WTC11 (cell line): ENCODE results near the gene SH3BP2. TPM values are rescaled to one million over a fixed set of nuclear protein-coding genes. Genes with fewer than 3 reads are reported as not detected.

Source experiments
- ATAC-seq: fragments of 200-7000 bp; cut with Tn5 transposase; 2 replicates; pipeline ENCODE4 v1.10.0; 2021; ENCODE audit warnings: mild to moderate bottlenecking, moderate library complexity
- CTCF ChIA-PET: fragments of 300-600 bp; sonication (Branson Sonifier 250); formaldehyde crosslinking; loops from one replicate; lab custom pipeline; 2021; ENCODE audit warnings: antibody characterized with exemption; lab: Charles Lee
- POLR2A ChIA-PET: fragments of 350-600 bp; sonication (Branson Sonifier 250); formaldehyde crosslinking; loops from one replicate; lab custom pipeline; 2021; ENCODE audit warnings: antibody characterized with exemption; lab: Charles Lee
- DNase-seq: peaks from one replicate; pipeline ENCODE4 v3.0.0; 2021; ENCODE audit warnings: low spot score
- H3K27ac Mint-ChIP-seq: 2 replicates; pipeline ENCODE4 v1.8.0; 2021; ENCODE audit warnings: mixed read lengths
- H3K27me3 Mint-ChIP-seq: 2 replicates; pipeline ENCODE4 v1.8.0; 2021; ENCODE audit warnings: low read depth, mild to moderate bottlenecking, moderate library complexity, mixed read lengths
- H3K36me3 Mint-ChIP-seq: 2 replicates; pipeline ENCODE4 v1.8.0; 2021; ENCODE audit warnings: mixed read lengths
- H3K4me1 Mint-ChIP-seq: 2 replicates; pipeline ENCODE4 v1.8.0; 2022; ENCODE audit warnings: mixed read lengths
- H3K4me3 Mint-ChIP-seq: 2 replicates; pipeline ENCODE4 v1.8.0; 2021; ENCODE audit warnings: mild to moderate bottlenecking, moderate library complexity, mixed read lengths
- H3K9me3 Mint-ChIP-seq: 2 replicates; pipeline ENCODE4 v1.8.0; 2021; ENCODE audit warnings: mixed read lengths
- CBFB ChIP-seq: sonication (generic); formaldehyde crosslinking; IDR thresholded peaks from 2 replicates; pipeline ENCODE4 v1.8.1; 2022; ENCODE audit warnings: mild to moderate bottlenecking, low read depth, missing genetic modification reagents
- CDX4 ChIP-seq: fragments of 250-450 bp; sonication (Bioruptor Pico); IDR thresholded peaks from 2 replicates; pipeline ENCODE4 v1.9.0; 2021; ENCODE audit warnings: moderate library complexity, mild to moderate bottlenecking, inconsistent platforms, borderline replicate concordance
- CTCF ChIP-seq: fragments of 200-600 bp; IDR thresholded peaks from 2 replicates; pipeline ENCODE4 v1.8.0; 2022; ENCODE audit warnings: antibody characterized with exemption
- FOXP1 ChIP-seq: sonication (generic); formaldehyde crosslinking; IDR thresholded peaks from 2 replicates; pipeline ENCODE4 v1.8.0; 2022; ENCODE audit warnings: missing genetic modification reagents, mild to moderate bottlenecking, moderate library complexity, borderline replicate concordance
- GTF2I ChIP-seq: fragments of 250-450 bp; sonication (Bioruptor Pico); conservative IDR thresholded peaks from 2 replicates; pipeline ENCODE4 v1.4.0; 2021; ENCODE audit warnings: mild to moderate bottlenecking
- HMGXB4 ChIP-seq: sonication (generic); formaldehyde crosslinking; IDR thresholded peaks from 2 replicates; pipeline ENCODE4 v1.8.1; 2023; ENCODE audit warnings: mild to moderate bottlenecking, moderate library complexity, missing genetic modification reagents
- KAT7 ChIP-seq: sonication (generic); formaldehyde crosslinking; IDR thresholded peaks from 2 replicates; pipeline ENCODE4 v1.8.1; 2023; ENCODE audit warnings: missing genetic modification reagents, mild to moderate bottlenecking, borderline replicate concordance
- MAX ChIP-seq: sonication (generic); formaldehyde crosslinking; IDR thresholded peaks from 2 replicates; pipeline ENCODE4 v1.8.0; 2022; ENCODE audit warnings: mild to moderate bottlenecking, missing genetic modification reagents
- SMAD4 ChIP-seq: sonication (generic); formaldehyde crosslinking; IDR thresholded peaks from 2 replicates; pipeline ENCODE4 v1.8.0; 2022; ENCODE audit warnings: mild to moderate bottlenecking, missing genetic modification reagents
- TCF7 ChIP-seq: sonication (generic); formaldehyde crosslinking; IDR thresholded peaks from 2 replicates; pipeline ENCODE4 v1.8.0; 2022; ENCODE audit warnings: mild to moderate bottlenecking, low read depth, missing genetic modification reagents, moderate library complexity
- USF1 ChIP-seq: sonication (generic); formaldehyde crosslinking; IDR thresholded peaks from 2 replicates; pipeline ENCODE4 v1.8.0; 2022; ENCODE audit warnings: mild to moderate bottlenecking, missing genetic modification reagents
- ZNF219 ChIP-seq: sonication (generic); formaldehyde crosslinking; IDR thresholded peaks from 2 replicates; pipeline ENCODE4 v1.8.0; 2023; ENCODE audit warnings: missing genetic modification reagents, mild to moderate bottlenecking, borderline replicate concordance
- ZNF416 ChIP-seq: fragments of 250-450 bp; sonication (Bioruptor Pico); IDR thresholded peaks from 2 replicates; pipeline ENCODE4 v1.9.0; 2021; ENCODE audit warnings: mild to moderate bottlenecking, inconsistent platforms
- total RNA-seq: library from RNA; stranded (reverse); gene quantifications from 3 replicates; pipeline ENCODE4 v1.2.3, GENCODE V29; 2021

The SH3BP2 gene
- total RNA-seq, 1 experiment from 2014 or later = 49.1 TPM

GRCh38 chr4:2788101-2788500 is 4.8 kb upstream of the SH3BP2 start (continued):
- TF ChIP-seq CTCF (no peak), KAT7 (CRISPR knock-in tag) (no peak), SMAD4 (CRISPR knock-in tag) (no peak), CDX4 (CRISPR knock-in tag) (no peak)

GRCh38 chr4:2788532-2789103 is 4.3 kb upstream of the SH3BP2 start:
- POLR2A ChIA-PET = no interaction called here
- DNase-seq (no peak), ATAC-seq (no peak)
- Mint-ChIP-seq H3K9me3 (no peaks in the 10 kb centered on the region), H3K4me3 (no peak overlapping the region), H3K4me1 (peaks cover 18% of the 10 kb centered on the region), H3K27ac (no peak overlapping the region), H3K36me3 (no peaks in the 10 kb centered on the region), H3K27me3 (peaks cover 17% of the 10 kb centered on the region)
- CTCF ChIA-PET = no interaction called here
- TF ChIP-seq ZNF219 (CRISPR knock-in tag) = no peak
- no peak for TF ChIP-seq MAX
- no peak for TF ChIP-seq CBFB

GRCh38 chr4:2789351-2789750 is 3.5 kb upstream of the SH3BP2 start:
- TF ChIP-seq HMGXB4 (CRISPR knock-in tag) (no peak), GTF2I (0 out of 2 replicates have a peak, but pooled peaks have one; percentile 38), USF1 (CRISPR knock-in tag) (no peak), ZNF416 (CRISPR knock-in tag) (no peak)
- TF ChIP-seq, all 79 proteins: peak for 1
- ChIA-PET POLR2A (no interaction called here), CTCF (no interaction called here)
- H3K4me1 Mint-ChIP-seq = peaks cover 18% of the 10 kb centered on the region
- DNase-seq (no peak), ATAC-seq (no peak)
- peak overlapping the region; percentile 19; the same call in 1 of the 2 replicates for H3K27ac Mint-ChIP-seq
- H3K4me3 Mint-ChIP-seq = no peak overlapping the region
- H3K27me3 Mint-ChIP-seq = peaks cover 21% of the 10 kb centered on the region
- no peaks in the 10 kb centered on the region for H3K36me3 Mint-ChIP-seq
- H3K9me3 Mint-ChIP-seq = no peaks in the 10 kb centered on the region

GRCh38 chr4:2789793-2790582 is 2.9 kb upstream of the SH3BP2 start:
- Mint-ChIP-seq H3K36me3 (no peaks in the 10 kb centered on the region), H3K27me3 (peaks cover 21% of the 10 kb centered on the region), H3K4me3 (no peak overlapping the region), H3K4me1 (peaks cover 18% of the 10 kb centered on the region), H3K9me3 (no peaks in the 10 kb centered on the region), H3K27ac (peak overlapping the region; percentile 19; the same call in 1 of the 2 replicates)
- no peak for ATAC-seq
- DNase-seq = peak; percentile 19
- 0 out of 2 replicates have a peak, but pooled peaks have one; percentile 1 for TF ChIP-seq FOXP1
- TF ChIP-seq TCF7 (CRISPR knock-in tag) = no peak
- POLR2A ChIA-PET = no interaction called here
- CTCF ChIA-PET = no interaction called here
